ENCODE measurements around the gene SCARF2. TPM values are rescaled to one million over a fixed set of nuclear protein-coding genes. Genes with fewer than 3 reads are reported as not detected.

SCARF2 gene
- total and polyA plus RNA-seq, 2 donors (not counting 1 experiment from before 2014, with no cell fraction given), result 8.1 to 14.5 TPM

- no peaks in the 10 kb centered on the region for H3K27me3 ChIP-seq (ENCODE audit: control insufficient read depth, insufficient read depth, low read length)
- H3K4me2 ChIP-seq (ENCODE audit: extremely low read depth, insufficient read depth, low read length), result no peak overlapping the region
- peaks cover 14% of the 10 kb centered on the region for H3K4me1 ChIP-seq (ENCODE audit: control insufficient read depth, extremely low read depth, insufficient read depth, low read length)
- H3K9ac ChIP-seq (ENCODE audit: insufficient read depth, low read length), result no peak overlapping the region
- H3K9me3 ChIP-seq (ENCODE audit: control insufficient read depth, insufficient read depth, low read depth, low read length), result no peaks in the 10 kb centered on the region
- peaks cover 13% of the 10 kb centered on the region for H3K36me3 ChIP-seq (ENCODE audit: control insufficient read depth, insufficient read depth, low read length)
- no peaks in the 10 kb centered on the region for H4K20me1 ChIP-seq (ENCODE audit: control insufficient read depth, extremely low read depth, insufficient read depth, low read length)
- no peak overlapping the region for H3K4me3 ChIP-seq (replicated peaks in 1 of 4; ENCODE audit: control extremely low read depth in 1 of 4, insufficient read depth in 1 of 4, low read depth in 3 of 4, low read length in 4 of 4)
- DNase-seq (ENCODE audit: low read depth in 2 of 2), result no peak
- no peak overlapping the region for H2AFZ ChIP-seq (ENCODE audit: low read length)
- H3K79me2 ChIP-seq (ENCODE audit: control insufficient read depth, insufficient read depth, low read length), result peaks cover 43% of the 10 kb centered on the region
- H3K27ac ChIP-seq (ENCODE audit: insufficient read depth, low read length), result no peak overlapping the region
- TF ChIP-seq EZH2 (IDR thresholded peaks at IDR 0.05; ENCODE audit: low read length, missing control alignments) (no peak), CTCF (conservative IDR thresholded peaks at IDR 0.05 in 1 of 2, IDR thresholded peaks at IDR 0.05 in 1 of 2; ENCODE audit: low read depth in 1 of 2, low read length in 2 of 2) (no peak)
These were observed 3.9 kb downstream of the SCARF2 start for GRCh38 chr22:20433686-20434241.

GRCh38 chr22:20433191-20433590 lies 4.4 kb downstream of the SCARF2 start:
- Histone ChIP-seq H2AFZ (ENCODE audit: low read length) (no peak overlapping the region), H3K36me3 (ENCODE audit: control insufficient read depth, insufficient read depth, low read length) (peaks cover 14% of the 10 kb centered on the region), H3K9ac (ENCODE audit: insufficient read depth, low read length) (no peak overlapping the region), H3K4me2 (ENCODE audit: extremely low read depth, insufficient read depth, low read length) (no peak overlapping the region), H3K9me3 (ENCODE audit: control insufficient read depth, insufficient read depth, low read depth, low read length) (no peaks in the 10 kb centered on the region), H3K4me1 (ENCODE audit: control insufficient read depth, extremely low read depth, insufficient read depth, low read length) (peaks cover 11% of the 10 kb centered on the region), H3K79me2 (ENCODE audit: control insufficient read depth, insufficient read depth, low read length) (peaks cover 43% of the 10 kb centered on the region), H3K4me3 (replicated peaks in 1 of 4; ENCODE audit: control extremely low read depth in 1 of 4, insufficient read depth in 1 of 4, low read depth in 3 of 4, low read length in 4 of 4) (no peak overlapping the region), H3K27me3 (ENCODE audit: control insufficient read depth, insufficient read depth, low read length) (no peaks in the 10 kb centered on the region), H3K27ac (ENCODE audit: insufficient read depth, low read length) (no peak overlapping the region), H4K20me1 (ENCODE audit: control insufficient read depth, extremely low read depth, insufficient read depth, low read length) (no peaks in the 10 kb centered on the region)
- no peak for DNase-seq (ENCODE audit: low read depth in 2 of 2)
- TF ChIP-seq EZH2 (IDR thresholded peaks at IDR 0.05; ENCODE audit: low read length, missing control alignments), result no peak

GRCh38 chr22:20432244-20432686 lies 5.4 kb downstream of the SCARF2 start:
- TF ChIP-seq CTCF (conservative IDR thresholded peaks at IDR 0.05 in 1 of 2, IDR thresholded peaks at IDR 0.05 in 1 of 2; ENCODE audit: low read depth in 1 of 2, low read length in 2 of 2) (no peak), EZH2 (IDR thresholded peaks at IDR 0.05; ENCODE audit: low read length, missing control alignments) (no peak)
- H3K9ac ChIP-seq (ENCODE audit: insufficient read depth, low read length), result no peak overlapping the region
- H3K4me2 ChIP-seq (ENCODE audit: extremely low read depth, insufficient read depth, low read length), result no peak overlapping the region
- H3K27me3 ChIP-seq (ENCODE audit: control insufficient read depth, insufficient read depth, low read length), result no peaks in the 10 kb centered on the region
- H3K9me3 ChIP-seq (ENCODE audit: control insufficient read depth, insufficient read depth, low read depth, low read length), result no peaks in the 10 kb centered on the region
- peaks cover 43% of the 10 kb centered on the region for H3K79me2 ChIP-seq (ENCODE audit: control insufficient read depth, insufficient read depth, low read length)
- DNase-seq (ENCODE audit: low read depth in 2 of 2), result no peak
- H3K4me1 ChIP-seq (ENCODE audit: control insufficient read depth, extremely low read depth, insufficient read depth, low read length), result peaks cover 11% of the 10 kb centered on the region
- no peaks in the 10 kb centered on the region for H4K20me1 ChIP-seq (ENCODE audit: control insufficient read depth, extremely low read depth, insufficient read depth, low read length)
- H3K36me3 ChIP-seq (ENCODE audit: control insufficient read depth, insufficient read depth, low read length), result peaks cover 16% of the 10 kb centered on the region
- no peak overlapping the region for H3K27ac ChIP-seq (ENCODE audit: insufficient read depth, low read length)
- no peak overlapping the region for H3K4me3 ChIP-seq (replicated peaks in 1 of 4; ENCODE audit: control extremely low read depth in 1 of 4, insufficient read depth in 1 of 4, low read depth in 3 of 4, low read length in 4 of 4)
- H2AFZ ChIP-seq (ENCODE audit: low read length), result no peak overlapping the region
